EL (cell line): ENCODE results near the gene ZNF547.
"Not testable (repeated sequence)": the region's sequence is repeated elsewhere in the genome, so short reads cannot be mapped to it uniquely, and the experiment has no call there.

Experiments
- DNase-seq: peaks from one replicate; pipeline ENCODE4 v3.0.0-alpha.2; 2016

ZNF547 gene

DNA sequence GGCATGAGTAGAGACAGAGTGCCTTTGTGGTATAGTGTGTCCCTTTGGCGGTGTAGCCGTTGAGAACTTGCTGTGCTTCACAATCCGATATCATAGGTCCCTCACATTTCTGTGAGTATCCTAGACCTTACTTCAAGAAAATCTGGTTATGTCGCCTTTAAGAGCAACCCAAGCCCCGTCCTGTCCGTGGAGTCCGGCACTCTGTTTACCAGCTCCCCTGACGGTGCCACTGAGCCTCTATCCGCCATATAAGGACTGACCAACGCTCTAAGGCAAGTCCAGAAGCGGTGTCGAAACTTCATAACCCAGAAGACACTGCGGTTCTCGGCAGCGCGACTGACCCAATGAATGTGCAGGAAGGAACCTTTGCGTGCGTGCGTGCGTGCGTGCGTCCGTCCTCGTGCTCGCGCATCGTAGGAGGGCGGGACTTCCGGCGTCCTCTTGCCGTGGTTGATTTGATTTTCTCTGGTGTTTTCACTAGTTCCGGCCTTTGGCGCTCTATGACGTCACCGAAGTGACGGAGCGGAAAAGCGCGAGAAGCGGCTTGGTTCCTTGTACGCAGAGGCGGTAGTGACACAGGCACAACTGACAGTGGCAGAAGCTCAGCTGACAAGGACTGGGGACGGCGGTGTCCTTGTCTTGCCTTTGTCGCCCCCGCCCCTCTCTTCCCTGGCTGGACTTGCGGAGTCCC, at the start of gene ZNF547, which contains the start of gene TRAPPC2B:
TSS of gene ZNF547 (plus strand) at position 555 of the 691 bp plus-strand sequence. CDS start 5,005 bp downstream, outside the sequence.
TSS of gene TRAPPC2B (plus strand) at position 555 of the 691 bp plus-strand sequence. CDS start 1,283 bp downstream, outside the sequence.
- peak; percentile 100 for DNase-seq

DNA sequence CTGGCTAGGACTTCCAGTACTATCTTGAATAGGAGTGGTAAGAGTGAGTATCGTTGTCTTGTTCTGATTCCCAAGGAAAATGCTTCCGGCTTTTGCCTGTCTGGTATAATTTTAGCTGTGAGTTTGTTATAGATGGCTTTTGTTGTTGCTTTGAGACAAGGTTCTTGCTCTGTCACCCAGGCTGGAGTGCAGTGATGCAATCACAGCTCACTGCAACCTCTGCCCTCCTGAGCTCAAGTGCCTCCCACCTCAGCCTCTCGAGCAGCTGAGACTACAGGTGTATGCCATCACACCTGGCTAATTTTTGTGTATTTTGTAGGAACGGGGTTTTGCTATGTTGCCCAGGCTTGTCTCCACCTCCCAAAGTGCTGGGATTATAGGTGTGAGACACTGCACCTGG, 49.2 kb upstream of the ZNF547 start:
- DNase-seq = no peak

DNA sequence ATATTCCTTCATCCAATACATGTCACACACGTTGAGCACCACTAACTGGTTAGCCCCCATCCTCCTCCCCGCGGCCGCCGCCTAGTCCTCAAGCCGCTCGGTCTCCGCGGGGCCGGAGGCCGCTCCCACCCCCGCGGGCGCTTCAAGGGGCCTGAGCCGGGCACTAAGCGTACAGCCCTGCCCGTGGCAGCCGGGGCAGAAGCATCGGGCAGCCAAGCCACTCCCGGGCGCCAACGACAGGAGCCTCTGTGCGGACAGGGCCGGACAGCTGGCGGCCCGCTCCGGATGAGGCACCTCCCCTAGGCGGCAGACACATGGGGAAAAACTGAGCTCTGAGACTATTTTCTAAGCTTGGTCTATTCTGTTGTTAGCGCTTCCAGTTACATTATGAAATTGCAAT, 45.8 kb upstream of the ZNF547 start:
- DNase-seq = no peak

DNA sequence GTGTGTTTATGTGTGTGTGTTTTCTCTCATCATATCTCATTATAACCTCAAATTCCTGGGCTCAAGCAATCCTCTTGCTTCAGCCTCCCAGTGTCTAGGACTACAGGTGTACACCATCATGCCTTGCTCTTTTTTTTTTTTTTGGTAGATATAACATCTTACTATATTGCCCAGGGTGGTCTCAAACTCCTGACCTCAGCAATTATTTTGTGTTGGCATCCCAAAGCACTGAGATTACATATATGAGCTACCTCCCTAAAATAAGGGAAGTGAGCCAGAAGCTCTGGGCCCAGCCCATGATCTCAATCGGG, 43.5 kb upstream of the ZNF547 start:
- DNase-seq = no peak

DNA sequence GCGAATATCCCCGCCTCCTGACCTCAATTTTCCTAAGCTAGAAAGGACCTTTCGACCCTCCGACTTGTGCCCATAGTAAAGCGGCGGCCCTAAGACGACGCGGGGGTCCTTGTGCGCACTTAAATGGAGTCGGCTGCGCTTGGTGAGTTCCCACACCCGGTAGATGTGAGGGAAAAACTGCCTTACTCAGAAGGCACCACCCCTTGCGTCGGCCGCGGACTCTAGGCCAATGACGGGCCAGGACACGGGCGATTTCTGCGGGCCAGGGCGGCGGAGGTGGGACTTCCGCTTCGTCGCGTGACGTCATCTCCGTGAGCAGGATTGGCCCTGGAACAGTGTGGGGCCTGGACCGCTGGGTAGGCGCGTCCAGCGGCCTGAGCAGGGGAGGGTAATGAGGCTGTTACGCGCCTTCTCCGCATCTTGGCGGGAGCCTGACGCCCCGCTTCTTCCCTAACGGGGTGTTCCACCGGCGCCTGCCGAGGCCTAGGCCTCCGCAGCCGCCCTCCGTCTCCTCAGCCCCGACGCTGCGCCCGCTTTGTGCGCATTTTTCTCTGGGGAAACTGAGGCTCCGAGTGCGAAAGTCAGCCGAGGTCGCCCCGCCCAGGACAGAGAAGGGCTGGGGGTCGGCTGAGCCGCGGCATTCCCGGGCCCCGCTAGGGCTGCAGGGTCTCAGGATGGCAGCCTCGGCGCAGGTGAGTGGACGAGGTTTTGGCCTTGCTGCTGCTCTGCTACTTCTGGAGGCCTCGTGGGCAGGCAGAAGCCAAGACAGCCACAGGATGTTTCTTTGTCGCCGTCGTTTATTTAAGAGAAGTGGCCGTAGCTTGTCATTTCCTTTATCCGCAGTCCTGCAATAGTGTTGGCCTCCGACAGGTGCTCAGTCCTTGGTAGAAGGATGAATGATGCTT, 42.9 kb upstream of the ZNF547 start, which contains the start of gene ZNF543:
TSS of gene ZNF543 (plus strand) at position 293 of the 905 bp plus-strand sequence. CDS start at position 675, 382 bp downstream.
- peak; percentile 97 for DNase-seq

DNA sequence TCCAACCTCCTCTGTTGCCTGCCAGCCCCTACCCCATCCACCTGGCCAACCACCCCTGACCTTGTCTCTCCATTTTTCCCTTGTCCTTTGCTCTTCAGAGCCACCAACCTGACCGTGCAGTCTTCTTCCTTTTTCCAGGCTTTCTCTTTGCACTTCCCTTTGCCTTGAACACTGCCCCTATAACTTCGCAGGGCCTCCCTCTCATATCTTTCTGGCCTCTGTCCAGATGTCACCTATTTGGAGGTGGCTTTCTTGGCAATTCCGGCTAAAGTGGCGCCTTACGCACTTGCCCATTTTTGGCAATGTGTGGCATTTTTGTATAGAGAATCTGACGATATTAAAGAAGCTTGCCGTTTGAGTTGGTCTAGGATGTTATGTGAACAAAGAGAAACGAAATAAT, 42.2 kb upstream of the ZNF547 start:
- no peak for DNase-seq

DNA sequence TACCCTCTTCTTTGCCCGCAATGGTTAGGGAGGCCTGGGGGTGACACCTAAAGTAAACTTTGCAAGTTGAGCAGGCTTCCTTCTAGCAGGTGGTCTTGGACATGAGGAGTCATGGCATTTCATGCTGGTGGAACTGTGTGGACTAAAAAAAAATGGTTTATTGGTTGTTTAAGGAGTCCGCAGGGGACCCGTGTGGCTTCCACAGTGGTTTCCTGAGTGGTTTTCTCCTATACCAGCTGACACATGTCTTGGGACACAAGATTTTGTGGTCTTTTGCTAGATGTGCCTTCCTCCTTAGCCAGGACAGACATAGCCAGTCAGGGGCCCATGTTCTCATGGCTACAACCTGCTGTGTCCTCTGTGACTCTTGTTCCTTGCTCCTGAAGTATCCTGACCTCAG, 41.6 kb upstream of the ZNF547 start:
- no peak for DNase-seq

DNA sequence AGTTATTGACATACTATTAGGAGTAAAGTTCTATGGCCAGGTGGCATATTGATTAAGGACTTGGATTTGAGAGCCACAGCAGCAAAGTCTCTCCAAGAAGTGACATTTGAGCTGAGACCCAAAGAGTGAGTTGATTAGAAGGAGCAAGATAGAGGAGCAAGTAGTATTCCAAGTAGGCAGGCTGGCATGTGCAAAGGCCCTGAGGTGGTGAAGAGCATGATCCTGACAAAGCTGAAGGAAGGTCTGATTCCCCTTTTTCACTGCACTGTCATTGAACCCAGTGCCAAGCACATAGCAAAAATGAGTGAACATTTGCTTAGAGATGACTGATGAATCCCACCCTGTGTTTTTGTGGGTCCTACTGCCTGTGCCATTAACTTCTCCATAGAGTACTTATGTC, 38.4 kb upstream of the ZNF547 start:
- DNase-seq = no peak

DNA sequence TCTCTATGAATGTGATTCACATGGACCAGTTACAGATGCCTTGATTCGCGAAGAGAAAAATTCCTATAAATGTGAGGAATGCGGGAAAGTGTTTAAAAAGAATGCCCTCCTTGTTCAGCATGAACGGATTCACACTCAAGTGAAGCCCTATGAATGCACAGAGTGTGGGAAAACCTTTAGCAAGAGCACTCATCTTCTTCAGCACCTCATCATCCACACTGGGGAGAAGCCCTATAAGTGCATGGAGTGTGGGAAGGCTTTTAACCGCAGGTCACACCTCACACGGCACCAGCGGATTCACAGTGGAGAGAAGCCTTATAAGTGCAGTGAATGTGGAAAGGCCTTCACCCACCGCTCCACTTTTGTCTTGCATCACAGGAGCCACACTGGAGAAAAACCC, 35.4 kb upstream of the ZNF547 start:
- DNase-seq = no peak

DNA sequence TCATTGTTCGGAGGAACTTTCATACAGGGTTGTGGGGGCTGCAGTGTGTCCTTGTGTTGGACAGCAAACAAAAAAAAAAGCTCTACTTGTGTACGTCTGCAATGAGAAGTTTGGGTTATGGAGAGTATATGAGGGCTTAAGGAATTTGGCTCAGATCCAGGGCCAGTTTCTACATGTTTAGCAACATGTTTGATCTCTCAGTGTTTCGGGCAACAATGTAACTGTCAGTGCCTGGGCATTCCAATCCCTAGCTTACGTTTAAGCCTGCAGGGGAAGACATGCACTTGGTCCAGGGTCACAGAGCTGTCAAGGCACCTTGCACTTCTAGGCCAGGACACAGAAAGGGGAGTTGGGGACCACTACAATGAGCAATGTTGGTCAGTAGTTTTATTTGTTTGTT, 29.2 kb upstream of the ZNF547 start:
- no peak for DNase-seq

DNA sequence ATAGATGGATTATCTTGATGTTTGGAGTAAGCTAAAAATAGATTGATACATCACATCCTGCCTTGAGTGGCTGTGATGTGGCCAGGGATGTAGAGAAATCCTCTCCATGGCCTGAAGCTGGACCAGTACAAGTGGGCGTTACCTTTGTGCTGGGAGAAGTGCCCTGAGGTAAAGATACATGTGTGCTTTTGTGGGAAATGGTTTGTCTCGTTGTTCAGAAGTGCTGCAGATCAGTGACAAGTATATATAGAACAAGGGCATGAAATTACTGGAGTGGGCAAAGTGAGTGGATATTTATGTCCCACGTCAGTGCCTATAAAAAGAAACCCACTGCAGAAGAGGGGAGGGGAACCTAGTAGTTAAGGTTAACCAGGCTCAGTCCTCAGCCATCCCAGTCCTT, 24.5 kb upstream of the ZNF547 start:
- DNase-seq = no peak

DNA sequence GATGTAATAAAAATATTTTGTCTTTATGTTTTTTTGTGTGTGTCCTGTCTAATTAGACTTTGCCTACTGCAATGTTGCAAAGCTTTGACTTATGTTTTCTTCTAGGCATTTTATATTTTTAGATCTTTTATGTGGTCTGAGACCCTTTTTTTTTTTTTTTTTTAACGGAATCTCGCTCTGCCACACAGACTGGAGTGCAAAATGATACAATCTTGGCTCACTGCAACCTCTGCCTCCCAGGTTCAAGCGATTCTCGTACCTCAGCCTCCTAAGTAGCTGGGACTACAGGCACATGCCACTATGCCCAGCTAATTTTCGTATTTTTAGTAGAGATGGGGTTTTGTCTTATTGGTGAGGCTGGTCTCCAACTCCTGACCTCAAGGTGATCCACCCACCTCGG, 20.8 kb upstream of the ZNF547 start:
- no peak for DNase-seq

DNA sequence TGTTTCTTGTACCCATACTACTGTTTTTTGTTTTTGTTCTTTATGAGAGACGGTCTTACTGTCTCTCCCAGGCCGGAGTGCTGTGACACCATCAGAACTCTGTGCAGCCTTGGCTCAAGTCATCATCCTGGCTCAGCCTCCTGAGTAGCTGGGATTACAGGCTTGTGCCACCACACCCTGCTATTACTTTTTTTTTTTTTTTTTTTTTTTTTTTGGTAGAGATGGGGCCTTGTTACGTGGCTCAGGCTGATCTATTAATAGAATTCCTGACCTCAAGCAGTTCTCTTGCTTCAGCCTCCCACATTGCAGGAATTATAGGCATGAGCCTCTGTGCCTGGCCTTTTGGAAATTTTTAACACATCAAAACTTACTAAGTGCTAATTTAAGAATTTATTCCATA, 15.2 kb upstream of the ZNF547 start:
- no peak for DNase-seq

DNA sequence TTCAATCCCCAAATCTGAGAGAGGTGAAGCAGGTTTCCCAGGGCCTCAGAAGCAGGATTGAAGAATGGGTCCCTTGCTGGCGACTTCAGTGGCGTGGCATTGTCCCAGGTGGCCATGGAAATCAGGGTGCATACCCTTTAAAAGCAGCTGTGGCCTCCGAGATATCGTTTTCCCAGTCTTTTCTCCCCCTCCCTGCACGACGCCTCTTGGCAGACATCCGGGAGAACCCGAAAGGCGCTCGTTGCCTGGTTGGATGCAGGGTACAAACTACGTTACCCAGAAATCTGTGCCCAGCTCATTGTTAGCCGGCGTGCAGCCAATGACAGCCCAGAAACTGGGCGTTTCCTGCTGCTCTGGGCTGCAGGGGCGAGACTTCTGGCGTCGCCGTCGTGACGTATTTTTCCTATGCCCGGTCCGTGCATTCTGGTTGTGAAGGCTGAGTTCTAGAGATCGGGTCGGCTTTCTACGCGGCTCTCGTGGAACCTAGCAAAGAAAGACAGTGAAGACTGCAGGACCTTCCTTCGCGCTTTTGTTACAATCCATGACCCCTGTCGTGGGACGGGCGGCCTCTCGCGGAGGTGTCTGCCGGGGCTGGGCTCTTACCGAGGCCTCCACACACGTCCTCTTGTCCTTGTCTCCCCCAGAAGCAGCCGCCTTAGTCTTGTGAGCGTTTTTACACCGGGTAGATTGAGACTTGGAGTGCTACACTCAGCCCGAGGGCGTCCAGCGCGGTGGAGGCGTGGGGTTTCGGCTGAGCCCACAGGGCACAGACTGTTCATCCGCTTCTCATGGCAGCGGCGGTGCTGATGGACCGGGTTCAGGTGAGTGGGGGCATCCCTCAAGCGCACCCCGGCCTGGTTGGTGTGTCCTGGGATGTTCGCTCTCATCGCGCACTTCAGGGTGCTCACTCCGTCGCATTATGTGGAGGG, 12.2 kb upstream of the ZNF547 start, which contains the start of gene ZNF304:
TSS of gene ZNF304 (plus strand) at position 395 of the 929 bp plus-strand sequence. CDS start at position 789, 394 bp downstream.
- peak; percentile 97 for DNase-seq

DNA sequence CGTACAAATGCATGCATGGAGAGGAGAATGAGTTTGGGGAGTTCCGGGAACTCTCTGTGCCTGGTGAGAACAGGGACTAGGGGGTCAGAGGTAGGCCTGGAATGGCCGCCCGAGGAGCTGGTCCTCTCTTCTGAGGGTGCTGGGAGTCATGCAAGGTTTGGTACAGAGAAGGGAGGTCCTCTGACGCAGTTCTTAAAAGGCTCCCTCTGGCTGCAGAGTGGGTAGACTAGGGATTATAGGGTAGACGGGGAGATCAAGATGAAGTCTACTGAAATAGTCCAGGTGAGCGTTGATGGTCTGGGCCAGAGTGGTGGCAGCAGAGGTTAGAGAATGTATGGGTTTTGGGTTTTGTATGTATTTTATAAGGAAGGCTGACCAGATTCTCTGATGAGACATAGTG, 11.5 kb upstream of the ZNF547 start:
- DNase-seq = peak; percentile 10

DNA sequence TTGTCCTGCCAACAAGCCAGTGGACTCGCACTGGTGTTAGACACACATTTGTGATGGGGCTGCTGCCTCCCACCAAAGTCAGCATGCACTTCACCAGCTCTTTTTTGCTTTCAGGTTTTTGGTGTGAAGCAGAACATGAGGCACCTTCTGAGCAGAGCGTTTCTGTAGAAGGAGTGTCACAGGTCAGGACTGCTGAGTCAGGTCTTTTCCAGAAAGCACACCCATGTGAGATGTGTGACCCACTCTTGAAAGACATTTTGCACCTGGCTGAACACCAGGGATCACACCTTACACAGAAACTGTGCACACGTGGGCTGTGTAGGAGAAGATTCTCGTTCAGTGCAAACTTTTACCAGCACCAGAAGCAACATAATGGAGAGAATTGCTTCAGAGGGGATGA, 7.4 kb upstream of the ZNF547 start:
- no peak for DNase-seq

DNA sequence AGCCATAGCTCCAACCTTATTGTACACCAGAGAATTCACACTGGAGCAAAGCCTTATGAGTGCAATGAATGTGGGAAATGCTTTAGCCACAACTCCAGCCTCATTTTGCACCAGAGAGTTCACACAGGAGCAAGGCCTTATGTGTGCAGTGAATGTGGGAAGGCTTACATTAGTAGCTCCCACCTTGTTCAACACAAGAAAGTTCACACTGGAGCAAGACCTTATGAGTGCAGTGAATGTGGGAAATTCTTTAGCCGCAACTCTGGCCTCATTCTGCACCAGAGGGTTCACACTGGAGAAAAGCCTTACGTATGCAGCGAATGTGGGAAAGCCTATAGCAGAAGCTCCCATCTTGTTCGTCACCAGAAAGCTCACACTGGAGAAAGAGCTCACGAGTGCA, 5.9 kb upstream of the ZNF547 start:
- DNase-seq = no peak

DNA sequence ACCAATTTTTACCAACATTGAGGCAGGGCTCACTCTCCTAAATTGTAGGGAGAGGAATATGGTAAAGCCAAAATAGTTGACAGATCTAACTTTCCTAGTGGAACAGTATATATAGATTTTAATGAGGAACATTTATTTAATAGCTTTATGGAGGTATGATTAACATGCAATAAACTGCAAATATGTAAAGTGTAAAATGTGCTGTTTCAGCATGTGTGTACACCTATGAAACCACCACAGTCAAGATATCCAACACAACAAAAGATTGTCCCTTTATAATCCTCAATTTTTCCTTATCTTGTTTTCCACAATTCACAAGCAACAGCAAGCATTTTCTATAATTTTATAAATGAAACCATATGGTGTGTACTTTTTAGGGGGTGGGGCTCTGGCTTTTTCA, 4.1 kb upstream of the ZNF547 start:
- DNase-seq = no peak

DNA sequence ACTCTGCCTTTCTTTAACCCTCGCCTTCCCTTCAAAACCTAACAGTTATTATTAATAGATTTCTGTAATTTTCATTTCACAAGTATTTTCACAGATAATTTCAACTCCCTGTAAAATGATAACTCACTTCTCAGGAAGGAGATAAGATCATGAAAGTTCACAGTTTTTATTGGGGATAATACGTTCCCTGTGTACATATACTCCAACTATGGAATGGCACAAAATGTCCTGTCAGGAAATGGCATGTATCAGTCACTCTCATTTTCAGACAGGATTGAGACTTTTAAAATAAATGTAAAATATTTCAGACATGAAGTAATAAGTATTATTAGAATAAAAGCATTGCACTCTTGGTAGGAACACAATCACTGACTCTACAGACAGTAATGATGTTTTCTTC, 932 bp upstream of the ZNF547 start:
- DNase-seq = no peak

DNA sequence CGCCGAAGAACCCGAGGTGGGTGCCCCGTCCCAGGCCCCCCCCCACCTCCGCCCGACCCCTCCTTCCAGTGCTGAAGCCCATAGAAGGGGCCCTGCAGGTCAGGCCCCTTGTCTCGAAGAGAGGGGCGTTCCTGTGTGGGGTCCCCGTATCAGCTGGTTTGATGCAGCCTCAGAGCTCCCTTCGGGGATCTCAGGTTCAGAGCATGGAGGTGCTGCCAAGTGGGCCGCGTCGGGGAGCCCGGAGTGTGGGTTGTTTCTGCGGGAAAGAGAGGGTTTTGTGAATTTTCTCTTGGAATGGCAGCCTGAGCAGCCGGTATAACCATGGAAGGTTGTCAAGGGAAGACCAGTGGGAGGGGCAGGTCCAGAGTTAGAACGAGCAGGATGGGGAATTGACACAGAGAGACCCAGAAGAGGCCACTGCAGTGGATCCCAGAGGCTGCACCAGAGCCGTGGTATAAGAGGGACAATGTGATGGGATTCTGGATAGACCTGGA, 384 bp downstream of the ZNF547 start:
- peak; percentile 18 for DNase-seq

DNA sequence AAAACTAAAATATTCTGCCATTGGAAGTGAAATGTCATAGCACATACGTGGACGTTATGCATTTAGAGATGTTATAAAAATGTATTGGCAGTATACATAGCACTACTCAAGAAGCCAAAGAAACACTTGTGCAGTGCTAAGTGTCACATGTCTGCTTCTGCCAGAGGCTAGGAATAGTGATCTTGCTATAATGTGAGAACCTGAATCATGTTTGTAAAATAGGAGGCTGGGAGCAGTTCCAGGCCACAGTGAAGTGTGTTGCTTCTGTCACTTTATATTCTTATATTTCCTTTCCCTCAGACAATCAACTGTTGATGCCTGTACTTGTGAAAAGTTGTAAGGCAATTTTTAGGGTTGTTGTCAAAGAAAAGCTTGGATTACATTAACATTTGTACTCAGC, 3.4 kb downstream of the ZNF547 start:
- DNase-seq = no peak

DNA sequence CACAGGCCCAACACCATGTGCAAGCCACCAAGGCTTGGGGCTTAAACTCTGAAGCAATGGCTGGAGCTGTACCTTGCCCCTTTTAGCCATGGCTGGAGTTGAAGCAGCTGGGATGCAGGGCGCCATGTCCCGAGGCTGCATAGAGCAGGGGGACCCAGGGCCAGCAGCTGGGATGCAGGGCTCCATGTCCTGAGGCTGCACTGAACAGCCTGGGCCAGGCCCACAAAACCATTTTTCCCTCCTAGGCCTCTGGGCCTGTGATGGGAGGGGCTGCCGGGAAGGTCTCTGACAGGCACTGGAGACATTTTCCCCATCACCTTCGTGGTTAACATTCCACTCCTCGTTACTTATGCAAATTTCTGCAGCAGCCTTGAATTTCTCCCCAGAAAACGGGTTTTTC, 10.8 kb downstream of the ZNF547 start:
- DNase-seq = no peak

DNA sequence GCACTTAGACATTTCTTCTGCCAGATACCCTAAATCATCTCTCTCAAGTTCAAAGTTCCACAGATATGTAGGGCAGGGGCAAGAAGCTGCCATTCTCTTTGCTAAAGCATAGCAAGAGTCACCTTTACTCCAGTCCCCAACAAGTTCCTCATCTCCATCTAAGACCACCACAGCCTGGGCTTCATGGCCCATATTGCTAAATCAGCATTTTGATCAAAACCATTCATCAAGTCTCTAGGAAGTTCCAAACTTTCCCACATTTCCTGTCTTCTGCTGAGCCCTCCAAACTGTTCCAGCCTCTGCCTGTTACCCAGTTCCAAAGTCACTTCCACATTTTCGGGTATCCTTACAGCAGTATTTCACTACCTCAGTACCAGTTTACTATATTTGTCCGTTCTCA, 11.3 kb downstream of the ZNF547 start:
- DNase-seq = not testable (repeated sequence)
